ENCODE measurements around the gene MTAP. TPM values are rescaled to one million over a fixed set of nuclear protein-coding genes. Genes with fewer than 3 reads are reported as not detected.

Gene MTAP
- total and polyA plus RNA-seq, 9 of the 15 experiments (the other 6 are each of a cell fraction or from before 2014, with no cell fraction given), result 0.07 TPM; not detected in 8

DNA sequence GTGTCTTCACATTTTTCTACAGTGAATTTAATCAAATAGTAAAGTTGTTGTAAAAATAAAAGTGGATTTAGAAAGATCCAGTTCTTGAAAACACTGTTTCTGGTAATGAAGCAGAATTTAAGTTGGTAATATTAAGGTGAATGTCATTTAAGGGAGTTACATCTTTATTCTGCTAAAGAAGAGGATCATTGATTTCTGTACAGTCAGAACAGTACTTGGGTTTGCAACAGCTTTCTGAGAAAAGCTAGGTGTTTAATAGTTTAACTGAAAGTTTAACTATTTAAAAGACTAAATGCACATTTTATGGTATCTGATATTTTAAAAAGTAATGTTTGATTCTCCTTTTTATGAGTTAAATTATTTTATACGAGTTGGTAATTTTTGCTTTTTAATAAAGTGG is 60.4 kb downstream of the MTAP start (continued):
- no peak for TF ChIP-seq ZNF77 (CRISPR knock-in tag; IDR thresholded peaks at IDR 0.05)

DNA sequence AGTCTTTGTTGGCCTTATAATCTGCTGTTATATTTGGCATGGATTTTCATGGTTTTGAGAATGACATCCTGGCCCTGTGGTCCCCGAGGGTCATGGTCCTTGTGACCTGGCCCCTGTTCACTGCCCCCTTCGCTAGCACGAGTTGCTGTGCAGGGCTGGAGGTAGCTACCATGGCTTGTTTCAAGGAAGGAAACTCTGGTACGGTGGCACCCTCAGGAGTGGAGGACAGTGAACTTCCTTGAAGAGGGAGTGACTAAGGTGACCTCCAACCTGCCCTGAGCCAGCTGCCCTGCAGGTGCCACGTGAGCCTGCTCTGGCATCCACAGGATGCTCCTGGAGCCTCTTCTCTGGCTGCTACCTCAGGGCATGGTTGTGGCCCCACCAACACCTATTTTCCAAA is 62.1 kb downstream of the MTAP start:
- FAIRE-seq (no peak), DNase-seq (ENCODE audit: extremely low read depth in 1 of 4, low spot score in 3 of 4) (no peak), ATAC-seq (no peak)
- H3K27ac ChIP-seq (ENCODE audit: extremely low read depth, low read depth, low read length), result no peak overlapping the region
- no peak overlapping the region for H2AFZ ChIP-seq (ENCODE audit: low read depth, low read length)
- CTCF ChIA-PET (ENCODE audit: low intra/inter-chr PET ratio), result no interaction called here
- BruUV-seq (replicated peaks), result no TSS peak
- intact Hi-C loops (cut with micrococcal nuclease) (no loop called here), in situ Hi-C loops (cut with MboI) (no loop called here)
- H3K79me2 ChIP-seq (ENCODE audit: control insufficient read depth, insufficient read depth, low read length), result no peaks in the 10 kb centered on the region
- no CpG with 5 or more reads among the region's 5 CpGs for WGBS (ENCODE audit: insufficient coverage, low coverage, missing lambda C conversion rate)
- H3K36me3 ChIP-seq (ENCODE audit: control insufficient read depth, insufficient read depth, low read length), result no peaks in the 10 kb centered on the region
- no peak overlapping the region for H3K9ac ChIP-seq (ENCODE audit: insufficient read depth in 1 of 2, low read depth in 2 of 2, low read length in 2 of 2)
- no peaks in the 10 kb centered on the region for H3K4me1 ChIP-seq (replicated peaks in 1 of 2; ENCODE audit: control insufficient read depth in 2 of 2, insufficient read depth in 2 of 2, low read length in 2 of 2)
- no peaks in the 10 kb centered on the region for H3K9me1 ChIP-seq (ENCODE audit: control insufficient read depth, insufficient read depth, low read length)
- no peak overlapping the region for H3K4me3 ChIP-seq
- no peak overlapping the region for H3K4me2 ChIP-seq (ENCODE audit: insufficient read depth, low read length)
- no peaks in the 10 kb centered on the region for H3K9me3 ChIP-seq (replicated peaks; ENCODE audit: control insufficient read depth, insufficient read depth, low read depth, low read length)
- POLR2A ChIA-PET, result no interaction called here
- H3K27me3 ChIP-seq (ENCODE audit: control insufficient read depth in 2 of 2, insufficient read depth in 2 of 2, low read length in 2 of 2), result no peaks in the 10 kb centered on the region
- no peaks in the 10 kb centered on the region for H4K20me1 ChIP-seq (replicated peaks; ENCODE audit: control insufficient read depth, insufficient read depth, low read length)
- TF ChIP-seq ZNF830 (CRISPR knock-in tag; IDR thresholded peaks at IDR 0.05) (no peak), ZFP36 (IDR thresholded peaks at IDR 0.05; ENCODE audit: low read depth, low read length, partially characterized antibody) (no peak), ZFPM2 (CRISPR knock-in tag; IDR thresholded peaks at IDR 0.05) (no peak), SP1 (CRISPR knock-in tag; IDR thresholded peaks at IDR 0.05) (no peak), FOXA1 (IDR thresholded peaks at IDR 0.05; ENCODE audit: borderline replicate concordance) (no peak), TFAM (CRISPR knock-in tag; conservative IDR thresholded peaks at IDR 0.05) (no peak), HMGN3 (IDR thresholded peaks at IDR 0.05; ENCODE audit: borderline replicate concordance, extremely low read depth, insufficient read length, low read depth, low read length) (no peak), ZNF311 (CRISPR knock-in tag; IDR thresholded peaks at IDR 0.05) (no peak), ZZZ3 (IDR thresholded peaks at IDR 0.05) (no peak), SREBF1 (IDR thresholded peaks at IDR 0.05; ENCODE audit: borderline replicate concordance, low read depth, low read length) (no peak)
- TF ChIP-seq, protein P1, sequence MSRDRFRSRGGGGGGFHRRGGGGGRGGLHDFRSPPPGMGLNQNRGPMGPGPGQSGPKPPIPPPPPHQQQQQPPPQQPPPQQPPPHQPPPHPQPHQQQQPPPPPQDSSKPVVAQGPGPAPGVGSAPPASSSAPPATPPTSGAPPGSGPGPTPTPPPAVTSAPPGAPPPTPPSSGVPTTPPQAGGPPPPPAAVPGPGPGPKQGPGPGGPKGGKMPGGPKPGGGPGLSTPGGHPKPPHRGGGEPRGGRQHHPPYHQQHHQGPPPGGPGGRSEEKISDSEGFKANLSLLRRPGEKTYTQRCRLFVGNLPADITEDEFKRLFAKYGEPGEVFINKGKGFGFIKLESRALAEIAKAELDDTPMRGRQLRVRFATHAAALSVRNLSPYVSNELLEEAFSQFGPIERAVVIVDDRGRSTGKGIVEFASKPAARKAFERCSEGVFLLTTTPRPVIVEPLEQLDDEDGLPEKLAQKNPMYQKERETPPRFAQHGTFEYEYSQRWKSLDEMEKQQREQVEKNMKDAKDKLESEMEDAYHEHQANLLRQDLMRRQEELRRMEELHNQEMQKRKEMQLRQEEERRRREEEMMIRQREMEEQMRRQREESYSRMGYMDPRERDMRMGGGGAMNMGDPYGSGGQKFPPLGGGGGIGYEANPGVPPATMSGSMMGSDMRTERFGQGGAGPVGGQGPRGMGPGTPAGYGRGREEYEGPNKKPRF (IDR thresholded peaks at IDR 0.05; ENCODE audit: low read depth, low read length), result no peak
- TF ChIP-seq, protein P2, sequence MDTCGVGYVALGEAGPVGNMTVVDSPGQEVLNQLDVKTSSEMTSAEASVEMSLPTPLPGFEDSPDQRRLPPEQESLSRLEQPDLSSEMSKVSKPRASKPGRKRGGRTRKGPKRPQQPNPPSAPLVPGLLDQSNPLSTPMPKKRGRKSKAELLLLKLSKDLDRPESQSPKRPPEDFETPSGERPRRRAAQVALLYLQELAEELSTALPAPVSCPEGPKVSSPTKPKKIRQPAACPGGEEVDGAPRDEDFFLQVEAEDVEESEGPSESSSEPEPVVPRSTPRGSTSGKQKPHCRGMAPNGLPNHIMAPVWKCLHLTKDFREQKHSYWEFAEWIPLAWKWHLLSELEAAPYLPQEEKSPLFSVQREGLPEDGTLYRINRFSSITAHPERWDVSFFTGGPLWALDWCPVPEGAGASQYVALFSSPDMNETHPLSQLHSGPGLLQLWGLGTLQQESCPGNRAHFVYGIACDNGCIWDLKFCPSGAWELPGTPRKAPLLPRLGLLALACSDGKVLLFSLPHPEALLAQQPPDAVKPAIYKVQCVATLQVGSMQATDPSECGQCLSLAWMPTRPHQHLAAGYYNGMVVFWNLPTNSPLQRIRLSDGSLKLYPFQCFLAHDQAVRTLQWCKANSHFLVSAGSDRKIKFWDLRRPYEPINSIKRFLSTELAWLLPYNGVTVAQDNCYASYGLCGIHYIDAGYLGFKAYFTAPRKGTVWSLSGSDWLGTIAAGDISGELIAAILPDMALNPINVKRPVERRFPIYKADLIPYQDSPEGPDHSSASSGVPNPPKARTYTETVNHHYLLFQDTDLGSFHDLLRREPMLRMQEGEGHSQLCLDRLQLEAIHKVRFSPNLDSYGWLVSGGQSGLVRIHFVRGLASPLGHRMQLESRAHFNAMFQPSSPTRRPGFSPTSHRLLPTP (IDR thresholded peaks at IDR 0.05; ENCODE audit: borderline replicate concordance, extremely low read depth, insufficient read length), result no peak
